22Rv1 (cell line): ENCODE results near the gene EFCAB9.

Experiments
- H3K27ac ChIP-seq: fragments of 450-650 bp; 2 replicates; pipeline ENCODE4 v1.5.1; 2017
- ZFX ChIP-seq: fragments of 450-650 bp; IDR thresholded peaks from 2 replicates; pipeline ENCODE4 v1.6.1; 2017; ENCODE audit warnings: antibody characterized with exemption, borderline replicate concordance
- TF ChIP-seq, protein P1 (sequence below): fragments of 450-650 bp; IDR thresholded peaks from 2 replicates; pipeline ENCODE4 v1.5.1; 2017; ENCODE audit warnings: mild to moderate bottlenecking

Gene EFCAB9

DNA sequence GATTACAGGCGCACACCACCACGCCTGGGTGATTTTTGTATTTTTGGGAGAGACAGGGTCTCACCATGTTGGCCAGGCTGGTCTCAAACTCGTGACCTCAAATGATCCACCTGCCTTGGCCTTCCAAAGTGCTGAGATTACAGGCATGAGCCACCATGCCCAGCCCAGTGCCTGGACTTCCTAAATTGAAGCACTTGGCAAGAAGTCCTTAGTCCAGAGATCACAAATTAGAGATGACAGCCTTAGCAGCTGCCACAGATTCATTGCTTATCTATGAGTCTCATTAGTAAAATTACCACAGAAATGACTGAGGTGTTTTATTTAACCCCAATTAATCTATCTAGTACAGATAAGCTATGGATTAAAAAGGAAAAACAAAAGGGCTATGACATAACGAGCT, 19.2 kb downstream of the EFCAB9 start:
- TF ChIP-seq, protein P1, sequence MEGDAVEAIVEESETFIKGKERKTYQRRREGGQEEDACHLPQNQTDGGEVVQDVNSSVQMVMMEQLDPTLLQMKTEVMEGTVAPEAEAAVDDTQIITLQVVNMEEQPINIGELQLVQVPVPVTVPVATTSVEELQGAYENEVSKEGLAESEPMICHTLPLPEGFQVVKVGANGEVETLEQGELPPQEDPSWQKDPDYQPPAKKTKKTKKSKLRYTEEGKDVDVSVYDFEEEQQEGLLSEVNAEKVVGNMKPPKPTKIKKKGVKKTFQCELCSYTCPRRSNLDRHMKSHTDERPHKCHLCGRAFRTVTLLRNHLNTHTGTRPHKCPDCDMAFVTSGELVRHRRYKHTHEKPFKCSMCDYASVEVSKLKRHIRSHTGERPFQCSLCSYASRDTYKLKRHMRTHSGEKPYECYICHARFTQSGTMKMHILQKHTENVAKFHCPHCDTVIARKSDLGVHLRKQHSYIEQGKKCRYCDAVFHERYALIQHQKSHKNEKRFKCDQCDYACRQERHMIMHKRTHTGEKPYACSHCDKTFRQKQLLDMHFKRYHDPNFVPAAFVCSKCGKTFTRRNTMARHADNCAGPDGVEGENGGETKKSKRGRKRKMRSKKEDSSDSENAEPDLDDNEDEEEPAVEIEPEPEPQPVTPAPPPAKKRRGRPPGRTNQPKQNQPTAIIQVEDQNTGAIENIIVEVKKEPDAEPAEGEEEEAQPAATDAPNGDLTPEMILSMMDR = no peak
- no peak overlapping the region for H3K27ac ChIP-seq

DNA sequence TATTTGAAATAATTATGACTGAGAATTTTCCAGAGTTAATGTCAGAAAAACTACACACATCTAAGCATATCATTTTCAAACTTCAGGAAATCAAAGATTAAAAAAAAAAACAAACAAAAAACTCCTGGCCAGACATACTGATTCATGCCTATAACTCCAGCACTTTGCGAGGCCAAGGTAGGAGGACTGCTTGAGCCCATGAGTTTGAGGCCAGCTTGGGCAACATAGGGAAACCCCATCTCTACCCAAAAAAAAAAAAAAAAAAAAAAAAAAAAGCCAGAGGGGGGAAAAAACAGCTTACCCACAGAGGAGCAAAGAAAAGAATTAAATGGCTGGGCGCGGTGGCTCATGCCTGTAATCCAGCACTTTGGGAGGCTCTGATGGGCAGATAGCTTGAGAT, 22.4 kb downstream of the EFCAB9 start:
- TF ChIP-seq, protein P1 = no peak
- TF ChIP-seq ZFX = no peak
- H3K27ac ChIP-seq = no peak overlapping the region

DNA sequence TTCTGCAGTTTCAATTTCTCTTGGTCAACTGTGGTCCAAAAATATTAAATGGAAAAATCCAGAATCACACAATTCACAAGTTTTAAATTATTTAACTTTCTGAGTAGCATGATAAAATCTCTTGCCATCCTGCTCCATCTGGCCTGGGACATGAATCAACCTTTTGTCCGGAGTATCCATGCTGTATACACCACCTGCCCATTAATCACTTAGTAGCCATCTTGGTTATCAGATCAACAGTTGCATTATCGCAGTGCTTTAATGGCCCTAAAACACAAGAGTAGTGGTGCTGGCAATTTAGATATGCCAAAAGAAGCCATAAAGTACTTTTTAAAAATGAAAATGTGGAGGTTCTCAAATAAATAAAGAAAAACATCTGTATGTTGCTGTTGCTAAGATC, 25.3 kb downstream of the EFCAB9 start:
- TF ChIP-seq, protein P1 = no peak
- TF ChIP-seq ZFX = no peak
- no peak overlapping the region for H3K27ac ChIP-seq

DNA sequence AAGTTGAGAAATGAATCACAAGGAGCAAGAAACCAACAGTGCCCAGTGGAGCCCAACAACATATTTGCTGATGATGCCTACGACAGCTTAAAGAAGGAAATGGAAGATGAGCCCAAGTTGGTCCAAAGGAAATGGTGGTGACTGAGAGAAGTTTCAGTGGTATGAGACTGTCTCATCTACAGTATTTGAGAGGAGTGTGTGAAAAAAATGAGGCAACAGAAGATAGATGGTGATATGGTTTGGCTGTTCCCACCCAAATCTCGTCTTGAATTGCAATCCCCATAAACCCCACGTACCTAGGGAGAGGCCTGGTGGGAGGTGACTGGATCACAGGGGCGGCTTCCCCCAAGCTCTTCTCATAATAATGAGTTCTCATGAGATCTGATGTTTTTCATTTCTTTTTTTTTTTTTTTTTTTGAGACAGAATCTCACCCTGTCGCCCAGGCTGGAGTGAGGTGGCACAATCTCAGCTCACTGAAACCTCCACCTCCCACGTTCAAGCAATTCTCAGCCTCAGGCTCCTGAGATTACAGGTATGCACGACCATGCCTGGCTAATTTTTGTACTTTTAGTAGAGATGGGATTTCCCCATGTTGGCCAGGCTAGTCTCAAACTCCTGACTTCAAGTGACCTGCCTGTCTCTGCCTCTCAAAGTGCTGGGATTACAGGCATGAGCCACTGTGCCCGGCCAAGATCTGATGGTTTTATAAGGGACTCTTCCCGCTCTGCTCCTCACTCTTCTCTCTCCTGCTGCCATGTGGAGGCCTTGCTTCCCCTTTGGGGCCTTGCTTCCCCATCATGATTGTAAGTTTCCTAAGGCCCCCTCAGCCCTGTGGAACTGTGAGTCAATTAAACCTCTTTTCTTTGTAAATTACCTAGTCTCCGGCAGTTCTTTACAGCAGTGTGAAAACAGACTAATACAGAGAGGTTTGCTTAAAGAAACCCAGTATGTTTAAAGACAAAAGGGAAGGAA, 30.2 kb downstream of the EFCAB9 start:
- no peak for TF ChIP-seq ZFX
- TF ChIP-seq, protein P1 = no peak
- H3K27ac ChIP-seq = no peak overlapping the region

DNA sequence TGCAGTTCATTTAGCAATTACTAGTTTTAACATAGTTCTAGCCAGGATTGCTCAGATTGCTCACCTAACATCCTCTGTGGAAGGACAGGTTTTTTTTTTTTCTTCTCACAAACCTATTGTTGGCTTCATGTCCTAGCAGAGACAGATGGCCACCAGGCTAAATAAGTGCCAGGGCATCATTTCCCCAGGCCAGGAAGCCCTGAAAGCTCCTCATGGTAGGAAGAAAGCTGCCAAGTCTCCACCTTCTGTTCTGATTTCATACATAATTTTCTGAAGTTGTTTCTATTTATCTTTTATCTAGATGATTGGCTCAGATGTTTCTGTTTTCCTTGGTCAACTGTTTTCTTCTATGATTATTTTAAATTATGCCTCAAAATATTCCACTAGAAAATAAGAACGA, 31.0 kb downstream of the EFCAB9 start:
- no peak overlapping the region for H3K27ac ChIP-seq
- TF ChIP-seq, protein P1 = no peak
- TF ChIP-seq ZFX = no peak

DNA sequence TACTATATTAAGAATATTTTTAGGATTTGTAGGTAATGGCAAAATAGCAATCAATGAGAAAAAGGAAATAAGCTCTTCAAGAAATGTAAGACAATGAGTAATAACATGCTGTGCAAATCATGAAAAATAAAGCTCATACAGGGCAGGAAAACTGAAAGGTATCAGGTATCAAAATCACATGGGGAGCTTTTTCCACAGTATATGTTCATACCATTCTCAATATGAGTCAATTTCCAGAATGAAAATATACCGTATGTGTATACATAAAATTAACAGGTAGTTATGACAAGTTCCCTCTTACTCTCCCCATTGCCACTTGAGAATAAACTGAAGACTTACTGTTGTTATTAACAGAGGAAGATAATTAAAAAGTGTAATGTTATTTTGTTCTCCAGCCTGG, 35.9 kb downstream of the EFCAB9 start:
- TF ChIP-seq, protein P1 = no peak
- no peak for TF ChIP-seq ZFX
- H3K27ac ChIP-seq = no peak overlapping the region

DNA sequence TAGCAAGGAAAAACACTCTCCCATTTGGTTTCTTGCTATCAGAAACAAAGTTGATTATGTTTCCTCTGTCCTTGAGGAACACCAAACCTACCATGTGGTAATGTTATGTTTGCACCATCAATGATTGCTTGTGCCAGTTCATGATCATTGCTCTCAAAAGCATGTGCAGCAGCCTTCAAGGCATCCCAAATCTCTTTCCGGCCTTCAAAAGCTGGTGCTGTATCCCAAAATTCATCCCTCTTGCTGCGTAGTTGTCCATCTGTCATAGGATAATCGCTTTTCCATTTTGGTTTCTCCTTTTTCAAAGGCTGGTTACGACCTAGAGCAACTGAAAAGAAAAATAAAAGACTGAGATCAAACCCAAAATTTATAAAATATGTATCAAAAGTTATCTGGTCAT, 40.1 kb downstream of the EFCAB9 start:
- no peak overlapping the region for H3K27ac ChIP-seq
- TF ChIP-seq, protein P1 = no peak
- no peak for TF ChIP-seq ZFX
